IMR-90 (cell line): ENCODE data around the gene PNMA8C. TPM values are rescaled to one million over a fixed set of nuclear protein-coding genes. Genes with fewer than 3 reads are reported as not detected.

ENCODE experiments used
- ATAC-seq: fragments of 200-7000 bp; cut with Tn5 transposase; 2 replicates; pipeline ENCODE4 v1.9.1; 2020; ENCODE audit warnings: low read depth, mild to moderate bottlenecking, moderate library complexity
- BruUV-seq: library from RNA; stranded (reverse); fragments of 400-500 nt; replicated peaks from 2 replicates; lab custom pipeline; 2021; lab: Mats Ljungman, UMichigan
- CTCF ChIA-PET: fragments of 300-600 bp; formaldehyde crosslinking; extraction: SDS; loops from one replicate; lab custom pipeline; 2021; ENCODE audit warnings: antibody characterized with exemption; lab: Yijun Ruan, JAX
- POLR2A ChIA-PET: fragments of 300-600 bp; sonication (Branson Sonifier 250); formaldehyde crosslinking; loops from one replicate; lab custom pipeline; 2022; ENCODE audit warnings: antibody characterized with exemption; ENCODE audit not compliant: unreplicated experiment; lab: Charles Lee
- DNase-seq: peaks from one replicate; pipeline ENCODE4 v3.0.0; 2013
- H2AFZ ChIP-seq: replicated peaks from 2 replicates; pipeline ENCODE3; 2013; ENCODE audit warnings: low read length, mild to moderate bottlenecking; ENCODE audit not compliant: poor library complexity
- H2AK5ac ChIP-seq: 2 replicates; pipeline ENCODE4 v1.6.1; 2013; ENCODE audit warnings: low read depth, low read length, inconsistent platforms
- H2AK9ac ChIP-seq: replicated peaks from 2 replicates; pipeline ENCODE3; 2013; ENCODE audit warnings: mild to moderate bottlenecking, low read depth, low read length, moderate library complexity; ENCODE audit not compliant: poor library complexity
- H2BK120ac ChIP-seq: 2 replicates; pipeline ENCODE4 v1.6.1; 2013; ENCODE audit warnings: low read depth, low read length, inconsistent platforms
- H2BK15ac ChIP-seq: 3 replicates; pipeline ENCODE4 v1.6.1; 2013; ENCODE audit warnings: low read depth, low read length, inconsistent platforms
- H2BK20ac ChIP-seq: 2 replicates; pipeline ENCODE4 v1.6.1; 2013; ENCODE audit warnings: low read depth, mild to moderate bottlenecking, inconsistent platforms, low read length, moderate library complexity
- H2BK5ac ChIP-seq: 2 replicates; pipeline ENCODE4 v1.6.1; 2013; ENCODE audit warnings: mild to moderate bottlenecking, low read depth, low read length, inconsistent platforms; ENCODE audit not compliant: poor library complexity, severe bottlenecking
- H3K14ac ChIP-seq: replicated peaks from 2 replicates; pipeline ENCODE4 v1.6.1; 2013; ENCODE audit warnings: low read depth, low read length, inconsistent platforms
- H3K18ac ChIP-seq: 2 replicates; pipeline ENCODE4 v1.6.1; 2013; ENCODE audit warnings: low read depth, low read length, control low read depth
- H3K23ac ChIP-seq: 2 replicates; pipeline ENCODE4 v1.6.1; 2013; ENCODE audit warnings: low read depth, low read length, inconsistent platforms
- H3K27ac ChIP-seq: 2 replicates; pipeline ENCODE4 v1.5.1; 2013; ENCODE audit warnings: mild to moderate bottlenecking, control low read depth, low read length; ENCODE audit not compliant: insufficient read depth
- H3K27me3 ChIP-seq: 2 replicates; pipeline ENCODE4 v1.6.1; 2013; ENCODE audit warnings: low read length; ENCODE audit not compliant: control insufficient read depth, insufficient read depth
- H3K36me3 ChIP-seq: 2 replicates; pipeline ENCODE4 v1.6.1; 2013; ENCODE audit warnings: low read length, mixed read lengths; ENCODE audit not compliant: control insufficient read depth, insufficient read depth
- H3K4ac ChIP-seq: 2 replicates; pipeline ENCODE4 v1.6.1; 2013; ENCODE audit warnings: low read depth, low read length, inconsistent platforms
- H3K4me1 ChIP-seq: 2 replicates; pipeline ENCODE4 v1.6.1; 2013; ENCODE audit warnings: low read length, mixed read lengths; ENCODE audit not compliant: control insufficient read depth, insufficient read depth
- H3K4me2 ChIP-seq: 2 replicates; pipeline ENCODE4 v1.6.1; 2013; ENCODE audit warnings: low read depth, mild to moderate bottlenecking, control low read depth, low read length, moderate library complexity
- H3K4me3 ChIP-seq: 2 replicates; pipeline ENCODE4 v1.5.1; 2013; ENCODE audit warnings: low read depth, mild to moderate bottlenecking, control low read depth, low read length, moderate library complexity; ENCODE audit not compliant: insufficient read depth
- H3K56ac ChIP-seq: 2 replicates; pipeline ENCODE4 v1.6.1; 2013; ENCODE audit warnings: low read length, inconsistent platforms; ENCODE audit not compliant: insufficient read depth; ENCODE audit errors: extremely low read depth
- H3K79me1 ChIP-seq, 2 experiments: 2 replicates each; pipeline ENCODE4 v1.6.1; 2013; ENCODE audit warnings: low read length in 2 of 2, inconsistent platforms in 1 of 2, low read depth in 1 of 2
- H3K9ac ChIP-seq: 2 replicates; pipeline ENCODE4 v1.6.1; 2013; ENCODE audit warnings: low read depth, low read length, control low read depth
- H3K9me1 ChIP-seq: 2 replicates; pipeline ENCODE4 v1.6.1; 2013; ENCODE audit warnings: low read length, inconsistent platforms; ENCODE audit not compliant: insufficient read depth
- H3K9me3 ChIP-seq: 2 replicates; pipeline ENCODE4 v1.6.1; 2013; ENCODE audit warnings: low read length; ENCODE audit not compliant: control insufficient read depth, insufficient read depth
- H4K20me1 ChIP-seq: 2 replicates; pipeline ENCODE4 v1.6.1; 2013; ENCODE audit warnings: low read length, inconsistent platforms; ENCODE audit not compliant: insufficient read depth
- H4K5ac ChIP-seq: 2 replicates; pipeline ENCODE4 v1.6.1; 2013; ENCODE audit warnings: mild to moderate bottlenecking, low read depth, low read length, control low read depth
- H4K8ac ChIP-seq, 2 experiments: 2 replicates each; pipeline ENCODE4 v1.6.1; 2013; ENCODE audit warnings: low read depth in 2 of 2, low read length in 2 of 2, control low read depth in 1 of 2, inconsistent platforms in 1 of 2
- H4K91ac ChIP-seq: 2 replicates; pipeline ENCODE4 v1.6.1; 2013; ENCODE audit warnings: low read depth, low read length, inconsistent platforms; ENCODE audit not compliant: insufficient read depth
- BHLHE40 ChIP-seq: fragments of 150-350 bp; IDR thresholded peaks from 2 replicates; pipeline ENCODE4 v1.6.1; 2016; ENCODE audit warnings: mild to moderate bottlenecking, low read depth, low read length
- CHD1 ChIP-seq: IDR thresholded peaks from 2 replicates; pipeline ENCODE4 v1.6.1; 2012; ENCODE audit warnings: low read depth, low read length, improper control_type of control experiment
- ELK1 ChIP-seq: fragments of 150-350 bp; IDR thresholded peaks from 2 replicates; pipeline ENCODE4 v1.6.1; 2016; ENCODE audit warnings: low read depth, mild to moderate bottlenecking, low read length, moderate library complexity, borderline replicate concordance
- FOS ChIP-seq: fragments of 150-350 bp; IDR thresholded peaks from 2 replicates; pipeline ENCODE4 v1.6.1; 2016; ENCODE audit warnings: low read depth, low read length
- MAFK ChIP-seq: IDR thresholded peaks from 2 replicates; pipeline ENCODE4 v1.6.1; 2012; ENCODE audit warnings: low read depth, low read length, improper control_type of control experiment
- MAZ ChIP-seq: IDR thresholded peaks from 2 replicates; pipeline ENCODE4 v1.6.1; 2012; ENCODE audit warnings: low read depth, mild to moderate bottlenecking, low read length, improper control_type of control experiment, moderate library complexity, borderline replicate concordance
- MXI1 ChIP-seq: IDR thresholded peaks from 2 replicates; pipeline ENCODE4 v1.6.1; 2012; ENCODE audit warnings: low read depth, mild to moderate bottlenecking, low read length, moderate library complexity, borderline replicate concordance
- NFE2L2 ChIP-seq: fragments of 150-350 bp; IDR thresholded peaks from 2 replicates; pipeline ENCODE4 v1.6.1; 2016; ENCODE audit warnings: low read depth, mild to moderate bottlenecking, low read length
- POLR2A ChIP-seq: IDR thresholded peaks from 2 replicates; pipeline ENCODE4 v1.6.1; 2012; ENCODE audit warnings: mild to moderate bottlenecking, low read depth, low read length
- RCOR1 ChIP-seq: IDR thresholded peaks from 2 replicates; pipeline ENCODE4 v1.6.1; 2012; ENCODE audit warnings: mild to moderate bottlenecking, low read length, improper control_type of control experiment; ENCODE audit not compliant: insufficient replicate concordance
- RFX5 ChIP-seq: IDR thresholded peaks from 2 replicates; pipeline ENCODE4 v1.8.0; 2012; ENCODE audit warnings: low read depth, mild to moderate bottlenecking, low read length, moderate library complexity
- SMC3 ChIP-seq: fragments of 150-350 bp; IDR thresholded peaks from 2 replicates; pipeline ENCODE4 v1.6.1; 2016; ENCODE audit warnings: low read depth, mild to moderate bottlenecking, antibody characterized with exemption, low read length, moderate library complexity
- USF2 ChIP-seq: fragments of 150-350 bp; IDR thresholded peaks from 2 replicates; pipeline ENCODE4 v1.6.1; 2017; ENCODE audit warnings: mild to moderate bottlenecking, antibody characterized with exemption, low read length, low read depth
- WGBS, 2 experiments: methylation state at CpG; one replicate each; pipeline versions ENCODE4 v1.1.5 to v1.1.7; 2013; ENCODE audit warnings: missing lambda C conversion rate in 2 of 2; ENCODE audit not compliant: insufficient read length in 1 of 2; ENCODE audit errors: extremely low coverage in 2 of 2; 5-methylcytosine and 5-hydroxymethylcytosine counted together
- dilution Hi-C: fragments of 300-500 bp; cut with HindIII; formaldehyde crosslinking; loops from one replicate; pipeline ENCODE4 v1.14.3; 2018; ENCODE audit warnings: low sequenced_read_pairs; ENCODE audit not compliant: unreplicated experiment
- in situ Hi-C: fragments of 300-500 bp; cut with MboI; formaldehyde crosslinking; loops from 3 replicates; pipeline ENCODE4 v1.14.3; 2019; ENCODE audit warnings: low sequenced_read_pairs, inconsistent platforms, mixed read lengths
- intact Hi-C: fragments of 100-400 bp; cut with micrococcal nuclease; formaldehyde crosslinking; loops from 2 replicates; pipeline ENCODE4 v1.10.0; 2022
- polyA plus RNA-seq, 3 experiments: library from polyadenylated mRNA; depleted of rRNA; stranded (reverse); fragments of >200 nt; gene quantifications; 2 replicates each; pipeline ENCODE4 v1.2.3, GENCODE V29; 2012; ENCODE audit warnings: low replicate concordance in 1 of 3
- total RNA-seq: library from RNA; depleted of rRNA; stranded (reverse); fragments of >200 nt; gene quantifications from 2 replicates; pipeline ENCODE4 v1.2.3, GENCODE V29; 2012

PNMA8C gene
- total and polyA plus RNA-seq, 2 of the 4 experiments (the other 2 are of a cell fraction) = 0.09 to 0.18 TPM

GRCh38 chr19:46422344-46422743 is 6.4 kb downstream of the PNMA8C start:
- Histone ChIP-seq H2BK15ac (no peak overlapping the region), H3K4me2 (no peak overlapping the region), H3K56ac (no peak overlapping the region), H2BK5ac (no peak overlapping the region), H4K8ac (no peak overlapping the region), H3K9ac (no peak overlapping the region), H3K27me3 (peaks cover 5% of the 10 kb centered on the region), H3K18ac (no peak overlapping the region), H4K91ac (no peak overlapping the region), H3K4ac (no peak overlapping the region), H3K4me1 (0 out of 2 replicates have a peak, but pooled peaks cover 1% of the 10 kb centered on the region), H2BK120ac (no peak overlapping the region), H2AK5ac (no peak overlapping the region), H3K4me3 (no peak overlapping the region), H3K14ac (no peak overlapping the region), H3K23ac (no peak overlapping the region), H3K27ac (no peak overlapping the region), H2AFZ (no peak overlapping the region), H4K5ac (no peak overlapping the region), H3K9me3 (no peaks in the 10 kb centered on the region), H2AK9ac (no peak overlapping the region), H2BK20ac (no peak overlapping the region), H3K79me1 (no peaks in the 10 kb centered on the region), H4K20me1 (no peaks in the 10 kb centered on the region), H3K36me3 (no peaks in the 10 kb centered on the region), H3K9me1 (peaks cover 3% of the 10 kb centered on the region; the same call in 1 of the 2 replicates)
- in situ Hi-C loops = no loop called here
- CTCF ChIA-PET = no interaction called here
- intact Hi-C loops = no loop called here
- no peak for DNase-seq
- dilution Hi-C loops = no loop called here
- WGBS, 2 experiments = 80% methylated on average over 1 of the region's 2 CpGs; no CpG with 5 or more reads in 1 of the 2 experiments
- BruUV-seq = no TSS peak
- TF ChIP-seq POLR2A (no peak), USF2 (no peak), MAZ (no peak), RCOR1 (no peak), MAFK (no peak), BHLHE40 (no peak), FOS (no peak), MXI1 (no peak), SMC3 (no peak), RFX5 (no peak), CHD1 (no peak), ELK1 (no peak), NFE2L2 (no peak)
- POLR2A ChIA-PET = no interaction called here
- no peak for ATAC-seq
